Endodermal cell (in vitro differentiated cells): ENCODE measurements around the gene UPF1. TPM values are rescaled to one million over a fixed set of nuclear protein-coding genes. Genes with fewer than 3 reads are reported as not detected.
A peak's percentile ranks its signal among the peaks of the same experiment; 100 is the strongest.

Source experiments
- DNase-seq: peaks from one replicate; pipeline ENCODE4 v3.0.0-alpha.2; 2017
- H3K27ac ChIP-seq: 2 replicates; pipeline ENCODE4 v1.5.1; 2013; ENCODE audit warnings: mild to moderate bottlenecking, low read depth, low read length, moderate library complexity
- H3K27me3 ChIP-seq: 2 replicates; pipeline ENCODE4 v1.6.1; 2013; ENCODE audit warnings: mild to moderate bottlenecking, low read length, moderate library complexity; ENCODE audit not compliant: insufficient read depth, control insufficient read depth, poor library complexity, severe bottlenecking
- H3K36me3 ChIP-seq: 2 replicates; pipeline ENCODE4 v1.7.0; 2013; ENCODE audit warnings: mild to moderate bottlenecking, low read length, moderate library complexity; ENCODE audit not compliant: control insufficient read depth, insufficient read depth
- H3K4me1 ChIP-seq: one replicate; pipeline ENCODE4 v1.7.0; 2013; ENCODE audit warnings: low read length; ENCODE audit not compliant: control insufficient read depth, insufficient read depth
- H3K4me3 ChIP-seq: 2 replicates; pipeline ENCODE4 v1.5.1; 2013; ENCODE audit warnings: mild to moderate bottlenecking, low read length, moderate library complexity
- H3K9ac ChIP-seq: 2 replicates; pipeline ENCODE4 v1.6.1; 2013; ENCODE audit warnings: mild to moderate bottlenecking, low read length, moderate library complexity; ENCODE audit not compliant: poor library complexity, severe bottlenecking; ENCODE audit errors: extremely low read depth
- H3K9me3 ChIP-seq: 2 replicates; pipeline ENCODE4 v1.6.1; 2013; ENCODE audit warnings: mild to moderate bottlenecking, low read length, moderate library complexity; ENCODE audit not compliant: control insufficient read depth
- H3K27ac Mint-ChIP-seq: 2 replicates; pipeline ENCODE4 v1.8.0; 2020; ENCODE audit warnings: mixed read lengths
- H3K27me3 Mint-ChIP-seq: 2 replicates; pipeline ENCODE4 v1.8.0; 2021; ENCODE audit warnings: mild to moderate bottlenecking, mixed read lengths; ENCODE audit not compliant: insufficient read depth
- H3K36me3 Mint-ChIP-seq: 2 replicates; pipeline ENCODE4 v1.8.0; 2020; ENCODE audit warnings: low read depth, mixed read lengths
- H3K4me1 Mint-ChIP-seq: 2 replicates; pipeline ENCODE4 v1.8.0; 2020; ENCODE audit warnings: mixed read lengths
- H3K4me3 Mint-ChIP-seq: 2 replicates; pipeline ENCODE4 v1.8.0; 2020; ENCODE audit warnings: mild to moderate bottlenecking, moderate library complexity, mixed read lengths
- H3K9me3 Mint-ChIP-seq: 2 replicates; pipeline ENCODE4 v1.8.0; 2020; ENCODE audit warnings: mild to moderate bottlenecking, mixed read lengths
- CTCF ChIP-seq: fragments of 200-600 bp; sonication (generic); conservative IDR thresholded peaks from 2 replicates; pipeline ENCODE4 v1.5.0; 2021; ENCODE audit warnings: antibody characterized with exemption, mild to moderate bottlenecking
- WGBS, 2 experiments: methylation state at CpG; one replicate each; pipeline versions ENCODE4 v1.1.5 to v1.1.7; 2013; ENCODE audit warnings: missing lambda C conversion rate in 2 of 2, mixed read lengths in 1 of 2; ENCODE audit not compliant: insufficient coverage in 1 of 2, insufficient read length in 1 of 2; 5-methylcytosine and 5-hydroxymethylcytosine counted together
- total RNA-seq, 2 donors: library from RNA; stranded (reverse); fragmentation: NEBNext Ultra II Directional in 1 of 2; extraction: Animal tissue kit (Norgen Biotek cat#: 25700) in 1 of 2; gene quantifications; 2 replicates in 1 of 2; 3 replicates in 1 of 2; pipeline ENCODE4 v1.2.1, GENCODE V29; 2021

Gene UPF1
- total RNA-seq, 2 donors from 2014 or later: 82.1 to 87.3 TPM

- Histone ChIP-seq H3K36me3 (peaks cover 38% of the 10 kb centered on the region), H3K4me3 (no peak overlapping the region), H3K9me3 (no peaks in the 10 kb centered on the region), H3K27me3 (no peaks in the 10 kb centered on the region), H3K27ac (no peak overlapping the region), H3K9ac (no peak overlapping the region), H3K4me1 (peaks cover 3% of the 10 kb centered on the region)
- peak overlapping the region; percentile 89 for H3K27ac Mint-ChIP-seq
- no peak overlapping the region for H3K4me3 Mint-ChIP-seq
- peak; percentile 41 for TF ChIP-seq CTCF
- peak; percentile 59 for DNase-seq
- H3K9me3 Mint-ChIP-seq: no peaks in the 10 kb centered on the region
- peaks cover 26% of the 10 kb centered on the region for H3K4me1 Mint-ChIP-seq
- peaks cover 39% of the 10 kb centered on the region for H3K36me3 Mint-ChIP-seq
- WGBS, 2 experiments: 85% methylated on average over 8 to 15 of the region's 15 CpGs
- no peaks in the 10 kb centered on the region for H3K27me3 Mint-ChIP-seq
Measured at GRCh38 chr19:18839465-18840287, 7.9 kb downstream of the UPF1 start.

- Histone ChIP-seq H3K4me3 (no peak overlapping the region), H3K27ac (peak overlapping the region; percentile 47), H3K9me3 (no peaks in the 10 kb centered on the region), H3K36me3 (peaks cover 29% of the 10 kb centered on the region), H3K9ac (no peak overlapping the region), H3K27me3 (no peaks in the 10 kb centered on the region), H3K4me1 (peaks cover 3% of the 10 kb centered on the region)
- DNase-seq: no peak
- 89 to 96% methylated on average over 4 to 26 of the region's 26 CpGs for WGBS, 2 experiments
- no peak for TF ChIP-seq CTCF
- Mint-ChIP-seq H3K36me3 (peaks cover 30% of the 10 kb centered on the region), H3K4me3 (no peak overlapping the region), H3K27ac (peak overlapping the region; percentile 53), H3K27me3 (no peaks in the 10 kb centered on the region), H3K9me3 (no peaks in the 10 kb centered on the region), H3K4me1 (peaks cover 22% of the 10 kb centered on the region)
Measured at GRCh38 chr19:18840288-18841267, 8.8 kb downstream of the UPF1 start.

GRCh38 chr19:18841400-18841799 lies 9.6 kb downstream of the UPF1 start:
- no peak overlapping the region for H3K4me3 Mint-ChIP-seq
- no peaks in the 10 kb centered on the region for H3K9me3 Mint-ChIP-seq
- Histone ChIP-seq H3K9ac (no peak overlapping the region), H3K27me3 (no peaks in the 10 kb centered on the region), H3K9me3 (no peaks in the 10 kb centered on the region), H3K27ac (peak overlapping the region; percentile 1), H3K36me3 (peaks cover 25% of the 10 kb centered on the region), H3K4me1 (peaks cover 3% of the 10 kb centered on the region), H3K4me3 (no peak overlapping the region)
- H3K36me3 Mint-ChIP-seq: peaks cover 22% of the 10 kb centered on the region
- H3K27me3 Mint-ChIP-seq: no peaks in the 10 kb centered on the region
- H3K4me1 Mint-ChIP-seq: peaks cover 22% of the 10 kb centered on the region
- 92 to 100% methylated on average over 8 to 15 of the region's 15 CpGs for WGBS, 2 experiments
- no peak for DNase-seq
- no peak for TF ChIP-seq CTCF
- no peak overlapping the region for H3K27ac Mint-ChIP-seq
